Panc1 (cell line): ENCODE data around the gene CARF.

ENCODE experiments used
- CTCF ChIP-seq: fragments of 450-650 bp; IDR thresholded peaks from 2 replicates; pipeline ENCODE4 v1.5.1; 2017; ENCODE audit warnings: mild to moderate bottlenecking
- POLR2AphosphoS5 ChIP-seq: IDR thresholded peaks from 2 replicates; pipeline ENCODE4 v1.6.1; 2012; ENCODE audit warnings: mild to moderate bottlenecking, low read depth, low read length, moderate library complexity
- REST ChIP-seq, 2 experiments: IDR thresholded peaks; 2 replicates each; pipeline ENCODE4 v1.6.1; 2011 to 2012; ENCODE audit warnings: low read depth in 2 of 2, control low read depth in 1 of 2, low read length in 1 of 2, mild to moderate bottlenecking in 1 of 2, moderate library complexity in 1 of 2; ENCODE audit not compliant: insufficient read depth in 1 of 2

- TF ChIP-seq CTCF: no peak
- TF ChIP-seq POLR2AphosphoS5: no peak
- TF ChIP-seq REST (IDR thresholded peaks at IDR 0.05; ENCODE audit: insufficient read depth in 1 of 2, low read depth in 2 of 2, low read length in 1 of 2): no peak
Measured at GRCh38 chr2:203025592-203025991, 113.5 kb downstream of the CARF start.
